NCI-H1436 treated with DMSO at 0.1 percent for 48 hours (cell line): ENCODE measurements around the gene E2F3.

ENCODE experiments used
- DNase-seq: peaks from one replicate; lab custom pipeline; 2025; lab: John Stamatoyannopoulos, UW

The E2F3 gene

DNA sequence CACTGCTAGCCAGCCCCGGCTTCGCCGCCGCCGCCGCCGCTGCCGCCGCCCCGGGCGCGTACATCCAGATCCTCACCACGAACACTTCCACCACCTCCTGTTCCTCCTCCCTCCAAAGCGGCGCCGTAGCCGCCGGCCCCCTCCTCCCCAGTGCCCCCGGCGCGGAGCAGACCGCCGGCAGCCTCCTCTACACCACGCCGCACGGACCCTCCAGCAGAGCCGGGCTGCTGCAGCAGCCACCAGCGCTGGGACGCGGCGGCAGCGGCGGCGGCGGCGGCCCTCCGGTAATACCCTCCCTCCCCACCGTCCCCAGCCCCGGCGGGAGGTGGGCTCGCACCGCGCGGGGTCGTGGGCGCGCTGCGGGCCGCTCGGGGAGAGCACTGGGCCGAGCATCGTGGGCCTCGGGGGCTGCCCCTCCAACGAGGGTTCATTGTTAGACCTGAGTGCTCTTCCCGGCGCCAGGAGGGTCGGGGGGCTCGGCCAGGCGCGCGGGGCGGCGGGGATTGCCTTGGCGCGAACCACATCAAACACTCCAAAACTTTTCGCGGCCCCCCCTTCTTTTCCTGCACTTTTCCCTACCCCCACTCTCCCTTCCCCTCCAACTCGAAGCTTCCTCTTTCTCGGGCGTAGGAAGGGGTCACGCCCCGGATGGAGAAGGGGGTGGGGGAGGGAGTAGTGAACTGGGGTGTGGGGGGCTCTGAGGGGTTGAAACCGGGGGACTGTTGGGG lies 827 bp downstream of the E2F3 start:
- no peak for DNase-seq

DNA sequence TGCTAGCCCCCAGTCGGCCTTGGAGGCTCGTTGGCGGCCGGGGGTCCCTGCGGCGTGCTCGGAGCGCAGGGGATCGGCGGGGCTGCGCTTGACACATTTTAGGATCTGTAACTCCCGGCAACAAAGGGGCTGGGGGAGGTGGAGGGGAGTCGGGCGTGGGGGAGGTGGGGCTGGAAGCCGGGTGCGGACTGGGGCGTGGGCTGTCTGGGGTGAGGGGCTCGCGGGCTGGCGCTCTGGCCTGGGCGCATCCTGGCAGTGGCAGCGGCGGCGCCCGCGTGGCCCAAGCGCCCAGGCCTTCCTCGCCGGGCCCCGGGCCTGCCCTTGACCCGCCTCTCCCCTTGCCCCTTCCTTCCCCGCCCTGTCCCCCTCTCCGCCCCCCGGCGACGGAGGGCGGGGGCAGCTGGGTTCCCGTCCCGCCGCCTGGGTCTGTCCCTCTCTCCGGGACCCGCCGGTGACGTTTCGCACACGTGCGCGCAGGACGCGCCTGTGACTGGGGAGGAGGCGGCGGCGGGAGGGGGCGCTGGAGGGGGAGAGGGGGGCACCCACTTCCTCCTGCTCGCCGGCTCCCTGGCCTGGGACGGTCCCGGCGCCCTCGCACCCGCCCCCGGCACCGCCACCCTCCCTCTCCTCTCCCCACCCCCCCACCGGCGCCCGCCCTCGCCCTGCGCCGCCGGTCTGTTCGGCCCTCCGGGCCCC lies 1.5 kb downstream of the E2F3 start:
- no peak for DNase-seq

DNA sequence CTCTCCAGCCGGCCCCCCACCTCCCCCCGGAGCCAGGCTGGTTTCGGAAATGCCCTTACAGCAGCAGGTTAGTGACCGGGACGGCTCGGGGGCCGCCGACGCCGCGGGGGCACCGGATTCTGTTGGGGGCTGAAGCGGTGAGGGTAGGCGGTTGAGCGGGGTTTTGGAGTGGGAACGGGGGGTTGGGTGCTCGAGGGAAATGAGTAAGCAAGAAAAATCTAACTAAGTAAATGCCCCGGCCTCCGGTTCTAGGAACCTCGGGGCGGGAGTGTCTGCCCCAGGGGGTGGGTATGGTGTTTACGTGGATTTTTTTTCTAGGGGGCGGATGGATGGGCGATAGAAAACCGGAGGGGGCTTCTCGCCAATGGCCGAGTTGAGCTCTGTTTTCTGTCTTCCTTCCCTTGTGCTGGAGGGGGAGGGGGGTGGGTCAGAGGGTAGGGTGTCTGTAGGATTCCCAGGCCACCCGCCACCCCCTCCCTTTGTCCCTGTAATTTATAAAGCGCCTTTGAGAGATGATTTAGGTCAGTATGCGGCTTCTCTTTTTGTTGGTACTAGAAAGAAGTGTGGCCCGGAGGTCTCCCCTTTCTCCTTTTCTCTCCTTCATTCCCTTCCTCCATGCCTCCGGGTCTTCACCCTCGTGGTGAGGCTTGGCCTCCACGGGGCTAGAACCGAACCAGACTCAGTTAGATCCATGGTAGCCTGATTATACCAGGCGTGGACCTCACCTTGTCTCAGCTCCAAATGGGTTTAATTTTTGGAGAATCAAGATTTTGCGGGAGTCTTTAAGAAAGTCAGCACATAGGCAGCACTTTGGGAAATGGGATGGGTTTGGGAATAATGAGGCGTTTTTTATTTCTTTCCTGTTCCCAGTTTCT lies 2.3 kb downstream of the E2F3 start:
- no peak for DNase-seq

DNA sequence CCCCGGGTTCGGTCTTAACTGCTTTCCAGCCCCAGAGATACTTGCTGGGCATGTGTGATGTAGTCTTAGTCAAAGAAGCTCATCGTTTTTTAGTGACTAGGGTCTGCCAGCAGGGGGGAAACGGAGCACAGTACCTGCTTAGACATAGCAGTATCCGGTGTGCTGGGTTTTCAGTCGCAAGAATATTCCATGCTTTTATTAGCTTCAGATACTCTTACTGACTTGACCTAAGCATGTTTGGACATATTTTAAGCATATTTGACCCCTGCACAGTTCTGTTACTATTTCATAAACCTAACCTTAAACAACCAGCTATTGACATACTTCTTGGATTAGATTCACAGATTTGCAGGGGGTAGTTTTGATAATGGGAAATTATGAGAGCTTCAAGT lies 3.0 kb downstream of the E2F3 start:
- peak; percentile 43 for DNase-seq

- no peak for DNase-seq
Observed at GRCh38 chr6:20408851-20409250, 7.2 kb downstream of the E2F3 start.

GRCh38 chr6:20409427-20409971 lies 7.8 kb downstream of the E2F3 start:
- DNase-seq, result no peak

- DNase-seq, result no peak
Observed at GRCh38 chr6:20411544-20411943, 9.9 kb downstream of the E2F3 start.

- DNase-seq, result no peak
Observed at GRCh38 chr6:20411953-20412681, 10.4 kb downstream of the E2F3 start.

DNA sequence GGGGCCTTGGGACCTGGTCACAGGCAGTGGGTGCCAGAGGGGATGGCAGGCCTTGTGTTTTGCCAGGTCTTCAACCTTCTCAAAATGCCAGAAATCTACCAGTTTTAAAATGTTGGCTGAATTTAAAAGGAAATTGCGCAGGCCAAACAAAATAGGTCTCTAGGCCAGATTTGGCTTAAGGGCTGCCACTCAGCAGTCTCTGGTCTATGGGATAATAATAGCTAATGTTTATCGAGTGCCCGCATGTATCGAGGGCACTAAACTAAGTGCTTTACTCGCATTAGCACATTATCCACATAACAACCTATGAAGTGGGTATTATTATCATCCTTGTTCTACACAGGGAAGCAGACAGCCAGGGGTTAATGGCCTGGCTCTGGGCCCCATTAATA lies 11.0 kb downstream of the E2F3 start:
- no peak for DNase-seq

GRCh38 chr6:20413826-20414225 lies 12.1 kb downstream of the E2F3 start:
- no peak for DNase-seq

- no peak for DNase-seq
Observed at GRCh38 chr6:20414711-20415110, 13.0 kb downstream of the E2F3 start.

DNA sequence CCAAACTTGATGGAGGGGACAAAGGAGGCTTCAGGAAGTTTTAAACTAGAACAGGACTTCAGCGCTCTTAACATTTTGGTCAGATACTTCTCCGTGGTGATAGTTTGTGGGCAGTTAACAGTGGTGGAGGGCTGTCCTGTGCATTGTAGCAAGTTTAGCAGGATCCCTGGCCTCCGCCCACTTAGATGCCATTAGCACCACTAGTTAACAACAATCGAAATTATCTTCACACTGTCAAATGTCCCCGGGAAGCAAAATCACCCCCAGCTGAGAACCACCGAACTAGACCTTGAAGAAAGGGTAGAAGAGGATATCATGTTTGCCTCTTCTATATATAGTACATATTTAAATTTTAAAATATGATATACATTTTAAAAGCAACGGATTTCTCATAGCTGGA lies 13.6 kb downstream of the E2F3 start:
- no peak for DNase-seq

- DNase-seq, result no peak
Observed at GRCh38 chr6:20415712-20416454, 14.2 kb downstream of the E2F3 start.

GRCh38 chr6:20416567-20417345 lies 15.1 kb downstream of the E2F3 start:
- DNase-seq, result no peak

DNA sequence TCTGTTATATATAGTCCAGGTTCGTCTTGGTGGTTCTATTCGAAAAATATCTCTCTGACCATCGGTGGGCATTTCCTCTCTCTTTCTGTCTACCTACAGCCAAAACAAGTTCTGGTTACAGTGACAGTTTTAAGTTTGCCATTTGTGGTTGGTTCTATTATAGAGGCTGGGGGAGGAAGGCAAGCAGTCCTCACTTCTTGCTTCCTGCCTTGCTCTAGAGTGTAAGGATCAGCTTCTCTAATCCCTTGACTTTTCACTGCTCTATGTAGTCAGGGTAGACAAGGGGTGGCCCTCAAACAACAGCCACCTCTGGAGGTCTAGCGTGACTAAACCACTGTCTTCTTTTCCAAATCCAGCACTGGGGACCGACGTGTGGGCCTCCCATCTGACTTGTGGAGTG lies 16.1 kb downstream of the E2F3 start:
- DNase-seq, result no peak

DNA sequence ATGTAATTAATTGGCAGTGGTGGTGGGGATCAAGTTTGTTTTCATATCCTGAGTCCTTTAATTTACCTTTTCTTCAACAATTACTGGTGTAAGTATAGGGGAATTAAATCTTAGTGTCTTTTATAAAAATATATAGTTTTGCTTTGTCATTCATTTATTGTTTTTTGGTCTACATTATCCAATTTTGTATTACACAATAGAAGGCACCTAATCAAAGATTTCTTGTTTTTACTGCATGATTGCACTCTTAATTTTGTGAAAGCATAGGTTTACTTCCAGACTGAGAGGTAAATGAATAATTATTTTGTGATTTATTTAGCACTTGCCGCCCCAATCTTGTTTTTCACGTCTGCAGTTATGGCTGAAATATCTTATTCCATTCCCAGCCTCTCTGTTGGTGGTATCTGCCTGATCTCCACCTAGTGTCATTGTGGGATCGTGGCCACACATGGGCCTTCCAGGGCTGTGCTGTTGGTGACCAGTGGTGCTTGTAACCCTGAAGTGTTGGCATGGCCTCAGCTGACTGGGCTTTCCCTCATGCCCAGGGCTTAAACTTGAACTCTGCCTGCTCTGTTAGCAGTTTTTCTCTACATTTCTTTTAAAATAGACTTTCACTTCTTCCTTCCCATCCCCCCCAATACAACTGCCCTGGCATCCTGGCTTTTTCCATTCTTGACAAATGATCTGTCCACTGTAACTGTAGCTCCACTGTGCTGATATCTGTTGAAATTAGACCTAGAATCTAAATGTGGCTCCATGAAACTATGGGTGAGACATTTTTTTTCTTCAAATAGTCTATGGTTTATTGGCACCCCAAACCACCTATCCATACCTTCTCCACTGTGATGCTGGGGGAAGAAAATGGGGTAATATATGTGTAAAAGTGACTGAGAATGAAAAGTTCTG lies 24.8 kb downstream of the E2F3 start:
- no peak for DNase-seq

DNA sequence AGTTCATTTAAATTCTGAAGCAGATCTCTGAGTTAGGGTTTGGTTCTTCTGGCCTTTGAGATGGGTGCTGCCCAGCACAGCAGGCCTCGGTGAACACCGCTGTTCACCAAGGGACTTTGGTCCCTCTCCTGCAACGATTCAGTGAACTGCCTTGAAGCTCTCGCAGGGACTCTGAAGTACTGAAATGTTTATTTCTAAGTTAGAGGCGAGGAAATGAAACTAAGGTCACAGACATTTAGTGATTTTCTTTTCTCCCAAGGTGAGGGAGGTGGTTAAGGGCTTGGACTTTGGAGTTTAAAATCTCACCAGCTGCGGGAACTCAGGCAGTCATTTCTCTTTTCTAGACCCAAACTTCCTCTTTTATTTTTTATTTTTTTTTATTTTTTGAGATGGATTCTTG lies 26.2 kb downstream of the E2F3 start:
- DNase-seq, result no peak

DNA sequence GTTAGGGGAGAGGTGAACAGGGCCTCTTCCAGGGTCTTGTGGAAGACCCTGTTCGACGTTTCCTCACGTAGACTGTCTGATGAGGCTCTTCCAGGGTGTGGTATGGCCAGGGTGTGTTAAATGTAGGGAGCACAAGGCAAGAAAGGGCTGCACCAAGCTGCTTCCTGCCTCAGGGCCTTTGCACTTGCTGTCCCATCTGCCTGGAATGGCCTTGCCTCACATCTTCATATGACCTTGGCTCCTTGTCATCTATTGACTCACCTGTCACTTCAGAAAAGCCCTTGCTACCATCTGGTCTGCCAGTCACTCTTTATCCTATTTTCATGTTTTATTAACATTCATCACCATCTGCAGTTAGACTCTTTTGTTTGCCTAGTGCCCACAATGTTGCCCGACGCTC lies 31.0 kb downstream of the E2F3 start:
- no peak for DNase-seq

GRCh38 chr6:20433321-20433720 lies 31.6 kb downstream of the E2F3 start:
- DNase-seq, result no peak
